K562 (cell line): ENCODE results near the gene NPY4R. TPM values are rescaled to one million over a fixed set of nuclear protein-coding genes. Genes with fewer than 3 reads are reported as not detected.
"Not testable (repeated sequence)": the region's sequence is repeated elsewhere in the genome, so short reads cannot be mapped to it uniquely, and the experiment has no call there.

ENCODE experiments used
- ATAC-seq: fragments of 200-7000 bp; cut with Tn5 transposase; 3 replicates; pipeline ENCODE4 v1.9.1; 2020; ENCODE audit warnings: moderate library complexity
- BruUV-seq: library from RNA; stranded (reverse); fragments of 400-500 nt; replicated peaks from 2 replicates; lab custom pipeline; 2021; lab: Mats Ljungman, UMichigan
- CTCF ChIA-PET: fragments of 300-600 bp; formaldehyde crosslinking; extraction: SDS; loops from one replicate; lab custom pipeline; 2021; ENCODE audit warnings: low intra/inter-chr PET ratio; lab: Yijun Ruan, JAX
- POLR2A ChIA-PET: fragments of 300-600, 350-650 bp; sonication (Branson Sonifier 250); formaldehyde crosslinking; extraction: SDS; loops from one replicate; lab custom pipeline; 2021; ENCODE audit warnings: antibody characterized with exemption, inconsistent platforms; lab: Yijun Ruan, JAX
- DNase-seq, 4 experiments: peaks; one replicate each; pipeline versions ENCODE4 v3.0.0 to v3.0.0-alpha.2; 2011 to 2018; ENCODE audit warnings: low spot score in 3 of 4, mixed read lengths in 3 of 4; ENCODE audit errors: extremely low read depth in 1 of 4
- FAIRE-seq: peaks from 2 replicates; lab custom pipeline; 2011; peaks lifted over from hg19 to GRCh38; lab: Jason Lieb, UNC
- H2AFZ ChIP-seq: 2 replicates; pipeline ENCODE4 v1.6.0; 2011; ENCODE audit warnings: low read depth, low read length, control low read depth, inconsistent platforms
- H3K27ac ChIP-seq: fragments of 200-600 bp; 3 replicates; pipeline ENCODE4 v1.8.0; 2011; ENCODE audit warnings: low read depth, mild to moderate bottlenecking, control low read depth, inconsistent platforms, low read length, moderate library complexity, mixed read lengths; ENCODE audit errors: extremely low read depth
- H3K27me3 ChIP-seq, 2 experiments: fragments of 300-600 bp in 1 of 2; 2 replicates in 1 of 2; 3 replicates in 1 of 2; pipeline versions ENCODE4 v1.6.0 to v1.8.0; 2011; ENCODE audit warnings: inconsistent platforms in 2 of 2, low read length in 2 of 2, mild to moderate bottlenecking in 1 of 2, mixed read lengths in 1 of 2, moderate library complexity in 1 of 2; ENCODE audit not compliant: control insufficient read depth in 2 of 2, insufficient read depth in 2 of 2
- H3K36me3 ChIP-seq: fragments of 300-600 bp; 3 replicates; pipeline ENCODE4 v1.8.0; 2011; ENCODE audit warnings: mild to moderate bottlenecking, low read length, inconsistent platforms; ENCODE audit not compliant: control insufficient read depth, insufficient read depth
- H3K4me1 ChIP-seq, 2 experiments: fragments of 200-600 bp in 1 of 2; replicated peaks in 1 of 2; 2 replicates in 1 of 2; 3 replicates in 1 of 2; pipeline versions ENCODE4 v1.5.1 to v1.8.0; 2011; ENCODE audit warnings: inconsistent platforms in 2 of 2, low read length in 2 of 2, mild to moderate bottlenecking in 1 of 2, mixed read lengths in 1 of 2, moderate library complexity in 1 of 2; ENCODE audit not compliant: control insufficient read depth in 2 of 2, insufficient read depth in 2 of 2
- H3K4me2 ChIP-seq: 2 replicates; pipeline ENCODE4 v1.6.1; 2011; ENCODE audit warnings: low read length, control low read depth, inconsistent platforms, mixed read lengths; ENCODE audit not compliant: insufficient read depth
- H3K4me3 ChIP-seq: fragments of 200-600 bp; sonication (generic), shearing (Covaris generic); 2 replicates; pipeline ENCODE4 v1.5.1; 2016; ENCODE audit warnings: control low read depth, inconsistent platforms
- H3K79me2 ChIP-seq: fragments of 200-600 bp; 3 replicates; pipeline ENCODE4 v1.8.0; 2011; ENCODE audit warnings: low read length, inconsistent platforms; ENCODE audit not compliant: control insufficient read depth, insufficient read depth
- H3K9ac ChIP-seq, 2 experiments: 2 replicates each; pipeline versions ENCODE4 v1.6.0 to v1.6.1; 2011; ENCODE audit warnings: low read depth in 2 of 2, low read length in 2 of 2, control low read depth in 1 of 2, inconsistent platforms in 1 of 2, mild to moderate bottlenecking in 1 of 2, mixed read lengths in 1 of 2; ENCODE audit not compliant: insufficient read depth in 1 of 2
- H3K9me1 ChIP-seq: one replicate; pipeline ENCODE4 v1.6.0; 2011; ENCODE audit warnings: inconsistent platforms, mild to moderate bottlenecking, low read length, moderate library complexity; ENCODE audit not compliant: control insufficient read depth, insufficient read depth
- H3K9me3 ChIP-seq: replicated peaks from 2 replicates; pipeline ENCODE4 v1.5.1; 2011; ENCODE audit warnings: low read depth, low read length, inconsistent platforms; ENCODE audit not compliant: control insufficient read depth, insufficient read depth
- H4K20me1 ChIP-seq: replicated peaks from 2 replicates; pipeline ENCODE4 v1.6.1; 2011; ENCODE audit warnings: low read length, inconsistent platforms, mixed read lengths; ENCODE audit not compliant: control insufficient read depth, insufficient read depth
- WGBS: fragments of 100-300 bp; shearing (Covaris generic); methylation state at CpG from one replicate; pipeline ENCODE4 v1.1.6; 2016; ENCODE audit warnings: low coverage, mixed read lengths; ENCODE audit not compliant: insufficient coverage; ENCODE audit errors: missing lambda C conversion rate; 5-methylcytosine and 5-hydroxymethylcytosine counted together
- in situ Hi-C: fragments of 300-500 bp; cut with MboI; formaldehyde crosslinking; loops from 4 replicates; pipeline ENCODE4 v1.15.0; 2018; ENCODE audit warnings: inconsistent platforms, mixed read lengths
- intact Hi-C: fragments of 100-400 bp; cut with micrococcal nuclease; formaldehyde crosslinking; loops from 2 replicates; pipeline ENCODE4 v1.14.2; 2022
- polyA plus RNA-seq, 8 experiments: library from polyadenylated mRNA; depleted of rRNA in 4 of 8; stranded (reverse) in 5 of 8; unstranded in 3 of 8; fragments of >200 nt; fragmentation: Nextera tagmentation in 2 of 8; fragmentation: Illumina TruSeq in 1 of 8; extraction: Ambion mirVana in 2 of 8; extraction: Trizol in 1 of 8; gene quantifications; 2 replicates each; pipeline versions ENCODE4 v1.2.1 to v1.2.3, GENCODE V29; 2011 to 2014; ENCODE audit warnings: inconsistent platforms in 1 of 8, missing spikeins in 1 of 8
- total RNA-seq, 7 experiments: library from RNA; depleted of rRNA in 6 of 7; stranded (reverse); fragments of >200 nt in 6 of 7; fragmentation: Illumina TruSeq in 2 of 7; extraction: Trizol in 2 of 7; gene quantifications; 2 replicates each; pipeline versions ENCODE4 v1.2.1 to v1.2.3, GENCODE V29; 2011 to 2021; ENCODE audit warnings: low replicate concordance in 1 of 7

The NPY4R gene
- total and polyA plus RNA-seq, 9 of the 15 experiments (the other 6 are each of a cell fraction or from before 2014, with no cell fraction given): not detected

DNA sequence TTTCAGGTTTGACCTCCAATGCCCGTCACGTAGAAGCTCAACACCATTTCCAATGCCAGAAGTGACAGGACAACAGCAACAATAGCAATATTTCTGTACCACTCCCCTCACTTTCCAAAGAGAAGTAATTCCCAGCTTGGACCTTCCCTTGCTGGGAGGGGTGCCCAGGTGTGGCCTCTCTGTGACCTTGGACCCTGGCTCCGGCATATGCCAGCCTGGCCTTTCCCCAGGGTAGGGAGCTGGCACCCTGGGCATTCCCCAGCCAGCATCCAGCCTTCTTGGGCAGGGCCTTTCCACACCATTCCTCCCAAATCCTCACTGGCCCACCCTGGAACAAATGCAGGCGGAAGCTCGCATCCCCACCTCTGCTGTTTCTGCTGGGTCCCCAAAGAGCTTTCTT, 53.1 kb downstream of the NPY4R start:
- H2AFZ ChIP-seq, ATAC-seq, in situ Hi-C loops, H3K9me1 ChIP-seq, H3K36me3 ChIP-seq, POLR2A ChIA-PET, H3K4me3 ChIP-seq, DNase-seq, H3K4me1 ChIP-seq, FAIRE-seq, H3K79me2 ChIP-seq, H3K27me3 ChIP-seq, H4K20me1 ChIP-seq, H3K27ac ChIP-seq, H3K4me2 ChIP-seq, intact Hi-C loops, BruUV-seq, H3K9ac ChIP-seq, H3K9me3 ChIP-seq, CTCF ChIA-PET: not testable (repeated sequence)
- WGBS: no CpG with 5 or more reads among the region's 5 CpGs

DNA sequence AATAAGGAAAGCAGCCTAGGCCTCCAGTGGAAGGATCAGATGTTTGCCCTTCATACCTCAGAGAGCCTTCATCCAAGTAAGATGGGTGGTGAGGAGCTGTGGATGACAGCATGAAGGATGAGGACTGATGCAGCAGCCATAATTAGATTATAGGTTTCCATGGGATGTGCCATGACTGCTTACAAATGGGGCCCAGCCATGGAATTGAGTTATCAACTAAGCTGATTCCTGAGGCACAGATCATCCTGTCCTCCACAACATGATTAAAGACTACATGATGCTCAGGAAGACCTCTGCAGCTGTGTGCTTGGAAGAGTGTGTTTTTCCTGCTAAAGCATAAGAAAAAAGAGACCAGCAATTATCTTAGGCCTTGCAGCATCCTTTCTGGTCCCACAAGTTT, 54.6 kb downstream of the NPY4R start:
- H3K9me1 ChIP-seq, BruUV-seq, POLR2A ChIA-PET, H3K9me3 ChIP-seq, in situ Hi-C loops, H3K4me1 ChIP-seq, H3K4me2 ChIP-seq, DNase-seq, H3K9ac ChIP-seq, H3K27ac ChIP-seq, H4K20me1 ChIP-seq, H3K27me3 ChIP-seq, H2AFZ ChIP-seq, FAIRE-seq, H3K36me3 ChIP-seq, ATAC-seq, intact Hi-C loops, H3K4me3 ChIP-seq, CTCF ChIA-PET, H3K79me2 ChIP-seq: not testable (repeated sequence)

Other genes starting within 250 kb of the NPY4R start
- gene ANTXRL, start 179.0 kb downstream of the NPY4R start, total RNA-seq (2014; rRNA removed): not detected in 2 replicates
- gene ANTXRL, start 179.0 kb downstream of the NPY4R start, total RNA-seq (2014; rRNA removed; fragmentation: Illumina TruSeq; extraction: Trizol): not detected in 2 replicates
- not detected in 2 replicates for gene ANTXRL, start 179.0 kb downstream of the NPY4R start, total RNA-seq (2015; rRNA removed; fragmentation: Illumina TruSeq; extraction: Trizol)
- not detected in 2 replicates for gene ANTXRL, start 179.0 kb downstream of the NPY4R start, total RNA-seq (2021)
- not detected in 2 replicates for gene ANTXRL, start 179.0 kb downstream of the NPY4R start, polyA plus RNA-seq (2011; rRNA removed)
- gene ANTXRL, start 179.0 kb downstream of the NPY4R start, polyA plus RNA-seq (2014; fragmentation: Illumina TruSeq; extraction: Trizol): not detected in 2 replicates
- gene ANTXRL, start 179.0 kb downstream of the NPY4R start, polyA plus RNA-seq (2014; fragmentation: Nextera tagmentation; extraction: Ambion mirVana): not detected
- not detected in 2 replicates for gene ANTXRL, start 179.0 kb downstream of the NPY4R start, polyA plus RNA-seq (2014; rRNA removed)
- gene ANXA8L1, start 90.2 kb downstream of the NPY4R start, total RNA-seq (2014; rRNA removed): not detected in 2 replicates
- gene ANXA8L1, start 90.2 kb downstream of the NPY4R start, total RNA-seq (2014; rRNA removed; fragmentation: Illumina TruSeq; extraction: Trizol): not detected in 2 replicates
- not detected in 2 replicates for gene ANXA8L1, start 90.2 kb downstream of the NPY4R start, total RNA-seq (2015; rRNA removed; fragmentation: Illumina TruSeq; extraction: Trizol)
- gene ANXA8L1, start 90.2 kb downstream of the NPY4R start, total RNA-seq (2021): not detected in 2 replicates
- gene ANXA8L1, start 90.2 kb downstream of the NPY4R start, polyA plus RNA-seq (2011; rRNA removed): not detected in 2 replicates
- not detected in 2 replicates for gene ANXA8L1, start 90.2 kb downstream of the NPY4R start, polyA plus RNA-seq (2014; fragmentation: Illumina TruSeq; extraction: Trizol)
- not detected for gene ANXA8L1, start 90.2 kb downstream of the NPY4R start, polyA plus RNA-seq (2014; fragmentation: Nextera tagmentation; extraction: Ambion mirVana)
- not detected in 2 replicates for gene ANXA8L1, start 90.2 kb downstream of the NPY4R start, polyA plus RNA-seq (2014; rRNA removed)
- gene GPRIN2, start 90.7 kb upstream of the NPY4R start, total RNA-seq (2014; rRNA removed): not detected in 2 replicates
- not detected in 2 replicates for gene GPRIN2, start 90.7 kb upstream of the NPY4R start, total RNA-seq (2014; rRNA removed; fragmentation: Illumina TruSeq; extraction: Trizol)
- not detected in 2 replicates for gene GPRIN2, start 90.7 kb upstream of the NPY4R start, total RNA-seq (2015; rRNA removed; fragmentation: Illumina TruSeq; extraction: Trizol)
- gene GPRIN2, start 90.7 kb upstream of the NPY4R start, total RNA-seq (2021): not detected in 2 replicates
- not detected in 2 replicates for gene GPRIN2, start 90.7 kb upstream of the NPY4R start, polyA plus RNA-seq (2011; rRNA removed)
- not detected in 2 replicates for gene GPRIN2, start 90.7 kb upstream of the NPY4R start, polyA plus RNA-seq (2014; fragmentation: Illumina TruSeq; extraction: Trizol)
- gene GPRIN2, start 90.7 kb upstream of the NPY4R start, polyA plus RNA-seq (2014; fragmentation: Nextera tagmentation; extraction: Ambion mirVana): not detected
- not detected in 2 replicates for gene GPRIN2, start 90.7 kb upstream of the NPY4R start, polyA plus RNA-seq (2014; rRNA removed)
- 0.05 and 0.37 TPM in 2 replicates for gene SYT15, start 113.2 kb upstream of the NPY4R start, total RNA-seq (2014; rRNA removed)
- gene SYT15, start 113.2 kb upstream of the NPY4R start, total RNA-seq (2014; rRNA removed; fragmentation: Illumina TruSeq; extraction: Trizol): 0.25 and 0.70 TPM in 2 replicates
- gene SYT15, start 113.2 kb upstream of the NPY4R start, total RNA-seq (2015; rRNA removed; fragmentation: Illumina TruSeq; extraction: Trizol): 0.23 TPM in 1 of 2 replicates, not detected in the other
- 0.65 and 0.82 TPM in 2 replicates for gene SYT15, start 113.2 kb upstream of the NPY4R start, total RNA-seq (2021)
- 0.22 and 0.53 TPM in 2 replicates for gene SYT15, start 113.2 kb upstream of the NPY4R start, polyA plus RNA-seq (2011; rRNA removed)
- gene SYT15, start 113.2 kb upstream of the NPY4R start, polyA plus RNA-seq (2014; fragmentation: Illumina TruSeq; extraction: Trizol): 0.10 and 0.22 TPM in 2 replicates
- gene SYT15, start 113.2 kb upstream of the NPY4R start, polyA plus RNA-seq (2014; fragmentation: Nextera tagmentation; extraction: Ambion mirVana): under 1 TPM; 0.15 to 0.20 TPM
- 0.05 and 0.36 TPM in 2 replicates for gene SYT15, start 113.2 kb upstream of the NPY4R start, polyA plus RNA-seq (2014; rRNA removed)